ENCODE data around the gene TTC7B.

DNA sequence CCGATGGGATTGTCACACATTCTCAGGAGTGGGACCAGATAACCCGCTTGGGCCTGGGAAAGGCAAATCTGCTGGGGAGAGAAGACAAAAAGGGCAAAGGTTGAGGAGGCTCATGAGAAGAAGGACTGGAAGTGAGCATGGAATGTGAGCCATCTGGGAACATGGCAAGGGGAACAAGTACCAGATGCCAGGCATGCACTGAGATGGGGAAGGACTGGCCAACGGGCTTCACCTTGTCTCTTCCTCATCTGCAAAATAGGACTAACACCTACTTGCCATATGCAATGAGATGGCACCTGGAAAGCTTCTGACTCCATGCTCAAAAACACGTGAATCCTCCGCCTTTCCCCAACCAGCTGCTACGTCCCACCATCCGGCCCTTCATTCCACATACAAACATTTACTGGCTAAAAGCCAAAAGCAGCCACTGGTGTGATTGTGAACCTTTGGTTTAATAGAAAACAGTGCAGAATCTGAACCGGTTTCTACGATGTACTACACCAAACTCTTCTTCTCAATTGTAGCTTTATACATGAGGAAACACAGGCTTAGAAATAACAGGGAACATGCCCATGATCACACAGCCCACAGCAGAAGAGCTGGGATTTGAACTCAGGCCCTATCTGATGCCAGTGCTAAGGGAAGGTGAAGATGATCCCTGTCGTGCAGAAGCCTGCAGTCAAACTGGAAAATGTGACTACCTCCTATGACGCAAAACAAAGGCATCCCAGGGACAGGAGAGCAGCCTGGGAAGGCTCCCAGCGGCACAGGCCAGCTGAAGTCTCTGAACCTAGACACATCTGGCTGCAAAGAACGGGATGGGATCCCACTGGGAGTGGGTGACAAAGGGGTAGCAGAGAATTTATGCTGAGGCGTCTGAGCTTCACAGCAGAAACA lies 112.1 kb downstream of the TTC7B start:
- no peak for TF ChIP-seq EZH2 (IDR thresholded peaks at IDR 0.05)
- TF ChIP-seq, protein P1, sequence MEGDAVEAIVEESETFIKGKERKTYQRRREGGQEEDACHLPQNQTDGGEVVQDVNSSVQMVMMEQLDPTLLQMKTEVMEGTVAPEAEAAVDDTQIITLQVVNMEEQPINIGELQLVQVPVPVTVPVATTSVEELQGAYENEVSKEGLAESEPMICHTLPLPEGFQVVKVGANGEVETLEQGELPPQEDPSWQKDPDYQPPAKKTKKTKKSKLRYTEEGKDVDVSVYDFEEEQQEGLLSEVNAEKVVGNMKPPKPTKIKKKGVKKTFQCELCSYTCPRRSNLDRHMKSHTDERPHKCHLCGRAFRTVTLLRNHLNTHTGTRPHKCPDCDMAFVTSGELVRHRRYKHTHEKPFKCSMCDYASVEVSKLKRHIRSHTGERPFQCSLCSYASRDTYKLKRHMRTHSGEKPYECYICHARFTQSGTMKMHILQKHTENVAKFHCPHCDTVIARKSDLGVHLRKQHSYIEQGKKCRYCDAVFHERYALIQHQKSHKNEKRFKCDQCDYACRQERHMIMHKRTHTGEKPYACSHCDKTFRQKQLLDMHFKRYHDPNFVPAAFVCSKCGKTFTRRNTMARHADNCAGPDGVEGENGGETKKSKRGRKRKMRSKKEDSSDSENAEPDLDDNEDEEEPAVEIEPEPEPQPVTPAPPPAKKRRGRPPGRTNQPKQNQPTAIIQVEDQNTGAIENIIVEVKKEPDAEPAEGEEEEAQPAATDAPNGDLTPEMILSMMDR (IDR thresholded peaks at IDR 0.05), result no peak

Measured in neural progenitor cell (in vitro differentiated cells).